ENCODE results near the gene LIF.

The LIF gene

DNA sequence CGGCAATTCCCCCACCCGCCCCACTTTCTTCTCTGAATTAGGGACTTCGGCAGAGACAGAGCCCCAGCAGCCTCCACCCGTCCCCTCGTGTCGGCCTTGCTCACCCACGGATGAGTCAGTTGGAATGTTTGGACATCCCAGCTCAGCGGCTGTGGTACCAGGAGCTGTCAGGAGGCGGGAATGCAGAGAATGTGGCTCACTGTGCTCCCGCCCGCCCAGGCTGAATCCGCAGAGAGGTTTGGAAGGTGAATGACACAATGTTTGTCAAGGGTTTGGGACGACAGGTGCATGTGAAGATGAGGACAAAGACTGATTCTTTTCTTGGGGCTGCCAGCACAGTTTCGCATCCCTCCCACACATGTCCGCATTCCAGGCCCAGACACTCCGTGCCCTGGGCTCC is 39.6 kb downstream of the LIF start:
- Histone ChIP-seq H3K27me3 (replicated peaks; ENCODE audit: control insufficient read depth, insufficient read depth, low read length) (no peaks in the 10 kb centered on the region), H3K36me3 (ENCODE audit: control insufficient read depth, insufficient read depth, low read length) (no peaks in the 10 kb centered on the region), H3K4me3 (replicated peaks; ENCODE audit: low read depth, low read length) (no peak overlapping the region)
- TF ChIP-seq, protein P1, sequence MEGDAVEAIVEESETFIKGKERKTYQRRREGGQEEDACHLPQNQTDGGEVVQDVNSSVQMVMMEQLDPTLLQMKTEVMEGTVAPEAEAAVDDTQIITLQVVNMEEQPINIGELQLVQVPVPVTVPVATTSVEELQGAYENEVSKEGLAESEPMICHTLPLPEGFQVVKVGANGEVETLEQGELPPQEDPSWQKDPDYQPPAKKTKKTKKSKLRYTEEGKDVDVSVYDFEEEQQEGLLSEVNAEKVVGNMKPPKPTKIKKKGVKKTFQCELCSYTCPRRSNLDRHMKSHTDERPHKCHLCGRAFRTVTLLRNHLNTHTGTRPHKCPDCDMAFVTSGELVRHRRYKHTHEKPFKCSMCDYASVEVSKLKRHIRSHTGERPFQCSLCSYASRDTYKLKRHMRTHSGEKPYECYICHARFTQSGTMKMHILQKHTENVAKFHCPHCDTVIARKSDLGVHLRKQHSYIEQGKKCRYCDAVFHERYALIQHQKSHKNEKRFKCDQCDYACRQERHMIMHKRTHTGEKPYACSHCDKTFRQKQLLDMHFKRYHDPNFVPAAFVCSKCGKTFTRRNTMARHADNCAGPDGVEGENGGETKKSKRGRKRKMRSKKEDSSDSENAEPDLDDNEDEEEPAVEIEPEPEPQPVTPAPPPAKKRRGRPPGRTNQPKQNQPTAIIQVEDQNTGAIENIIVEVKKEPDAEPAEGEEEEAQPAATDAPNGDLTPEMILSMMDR (IDR thresholded peaks at IDR 0.05; ENCODE audit: insufficient read depth, low read length, poor library complexity, severe bottlenecking): no peak
- no peak for DNase-seq (ENCODE audit: extremely low read depth, insufficient read length)

DNA sequence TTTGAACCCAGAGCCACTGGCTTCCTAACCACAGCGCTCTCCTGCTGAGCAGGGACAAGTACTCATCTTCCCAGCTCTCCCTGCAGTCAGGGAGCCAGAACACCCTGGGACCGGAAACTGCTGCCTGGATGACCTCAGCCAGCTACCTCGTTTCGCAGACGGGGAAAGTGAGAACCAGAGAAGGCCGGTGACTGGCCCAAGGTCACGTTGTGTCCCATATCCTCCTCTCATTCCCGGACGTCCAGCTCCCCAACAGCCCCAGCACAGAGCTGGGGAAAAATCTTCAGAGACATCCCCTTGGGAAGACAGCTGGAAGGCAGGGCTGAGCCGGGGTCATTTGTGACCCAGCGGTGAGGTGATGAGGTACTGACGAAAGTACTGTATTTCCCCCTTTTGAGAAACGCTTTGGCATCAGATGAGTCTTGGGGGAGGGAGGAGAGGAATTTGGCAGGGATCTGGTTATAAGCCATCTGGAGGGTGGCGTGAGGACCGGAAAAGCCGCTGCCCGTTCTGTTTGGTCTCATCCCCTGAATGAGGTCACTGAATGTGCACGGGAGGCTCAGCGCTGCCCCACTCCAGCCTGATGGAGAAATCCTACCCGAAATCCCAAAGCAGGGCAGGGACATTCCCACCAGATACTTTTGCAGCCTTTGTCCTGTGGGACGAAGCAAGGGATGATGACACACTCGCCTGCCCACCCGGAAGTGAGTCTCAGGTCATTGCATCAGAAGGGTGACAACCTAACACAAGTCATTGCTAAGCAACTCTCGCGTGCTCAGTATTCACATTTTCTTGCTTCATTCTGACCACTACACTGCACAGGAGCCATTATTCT is 41.1 kb downstream of the LIF start:
- no peak for DNase-seq (ENCODE audit: extremely low read depth, insufficient read length)
- no peak overlapping the region for H3K4me3 ChIP-seq (replicated peaks; ENCODE audit: low read depth, low read length)
- H3K36me3 ChIP-seq (ENCODE audit: control insufficient read depth, insufficient read depth, low read length): no peaks in the 10 kb centered on the region
- TF ChIP-seq, protein P1 (IDR thresholded peaks at IDR 0.05; ENCODE audit: insufficient read depth, low read length, poor library complexity, severe bottlenecking): no peak
- H3K27me3 ChIP-seq (replicated peaks; ENCODE audit: control insufficient read depth, insufficient read depth, low read length): no peaks in the 10 kb centered on the region

DNA sequence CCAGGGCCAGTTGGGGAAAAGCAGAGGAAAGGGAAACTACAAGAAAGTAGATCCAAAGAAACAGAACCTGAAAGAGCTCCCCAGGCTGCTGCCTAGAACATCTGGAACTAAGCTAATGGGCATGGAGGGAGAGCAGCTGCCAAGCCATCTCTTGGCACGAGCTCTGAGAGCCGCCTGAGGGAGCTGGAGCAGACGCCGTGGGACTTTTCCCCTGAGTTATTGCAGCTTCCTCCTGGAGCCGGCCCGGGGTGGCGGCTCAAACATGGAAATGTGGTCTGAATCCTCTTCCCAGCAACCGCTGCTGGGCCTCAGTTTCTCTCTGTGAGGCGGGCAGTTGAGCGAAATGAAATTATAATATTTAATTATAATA is 41.8 kb downstream of the LIF start:
- Histone ChIP-seq H3K27me3 (replicated peaks; ENCODE audit: control insufficient read depth, insufficient read depth, low read length) (no peaks in the 10 kb centered on the region), H3K4me3 (replicated peaks; ENCODE audit: low read depth, low read length) (no peak overlapping the region), H3K36me3 (ENCODE audit: control insufficient read depth, insufficient read depth, low read length) (no peaks in the 10 kb centered on the region)
- TF ChIP-seq, protein P1 (IDR thresholded peaks at IDR 0.05; ENCODE audit: insufficient read depth, low read length, poor library complexity, severe bottlenecking): no peak
- no peak for DNase-seq (ENCODE audit: extremely low read depth, insufficient read length)

DNA sequence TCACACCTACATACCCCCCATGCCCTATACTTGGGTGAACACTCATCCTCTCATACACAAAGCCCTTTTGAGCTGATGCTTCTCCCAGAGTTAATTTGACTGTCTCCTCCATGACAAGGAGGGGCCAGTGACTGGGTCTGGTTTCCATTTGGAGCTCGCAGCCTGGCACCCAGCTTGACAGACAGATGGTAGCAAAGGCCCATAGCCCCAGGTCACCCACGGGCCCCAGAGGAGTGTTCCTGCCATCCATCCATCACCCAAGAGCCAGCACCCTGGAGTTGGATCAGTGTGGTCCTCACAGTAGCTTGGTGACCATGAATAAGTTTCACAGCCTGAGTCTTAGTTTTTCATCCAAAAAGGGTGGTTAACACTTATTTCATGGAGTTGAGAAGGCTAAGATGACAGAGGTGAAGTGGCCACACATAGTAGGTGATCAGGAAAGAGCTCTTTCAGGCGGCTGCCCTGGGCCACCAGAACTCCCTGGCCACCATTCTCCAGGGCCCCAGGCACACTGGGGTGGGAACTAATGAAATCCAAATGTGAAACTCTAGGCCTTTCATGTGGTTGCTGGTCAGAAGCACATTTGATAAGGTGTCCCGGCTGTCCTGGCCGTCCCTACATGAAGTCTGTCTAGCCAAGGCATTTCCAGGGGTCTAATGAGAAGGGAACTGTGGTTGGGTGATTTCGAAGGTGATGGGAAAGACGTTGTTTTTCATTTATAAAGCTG is 42.4 kb downstream of the LIF start:
- TF ChIP-seq, protein P1 (IDR thresholded peaks at IDR 0.05; ENCODE audit: insufficient read depth, low read length, poor library complexity, severe bottlenecking): no peak
- no peak for DNase-seq (ENCODE audit: extremely low read depth, insufficient read length)
- H3K27me3 ChIP-seq (replicated peaks; ENCODE audit: control insufficient read depth, insufficient read depth, low read length): no peaks in the 10 kb centered on the region
- H3K4me3 ChIP-seq (replicated peaks; ENCODE audit: low read depth, low read length): no peak overlapping the region
- H3K36me3 ChIP-seq (ENCODE audit: control insufficient read depth, insufficient read depth, low read length): no peaks in the 10 kb centered on the region

DNA sequence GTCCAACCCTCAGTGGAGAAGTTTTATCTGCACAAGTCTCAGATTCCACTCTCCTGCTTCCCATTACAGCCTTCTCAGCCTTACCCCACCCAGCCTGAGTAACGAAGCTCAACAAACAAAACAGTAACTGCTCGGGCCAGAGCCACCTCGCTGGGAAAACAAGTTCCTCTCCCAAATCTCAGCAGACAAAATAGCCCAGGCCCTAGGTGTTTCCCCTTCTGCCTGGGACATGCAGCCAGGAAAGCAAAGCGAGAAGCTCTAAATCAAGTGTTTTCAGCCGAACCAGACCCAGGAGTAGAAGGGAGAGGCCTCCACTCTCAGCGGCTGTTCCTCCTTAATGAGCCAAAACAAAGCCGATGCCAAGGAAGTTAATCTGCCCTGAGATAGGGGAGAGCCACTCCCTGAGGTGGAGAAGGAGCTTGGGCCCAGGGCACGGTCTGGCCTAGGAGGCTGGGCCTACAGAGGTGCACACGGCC is 44.0 kb downstream of the LIF start:
- no peaks in the 10 kb centered on the region for H3K27me3 ChIP-seq (replicated peaks; ENCODE audit: control insufficient read depth, insufficient read depth, low read length)
- TF ChIP-seq, protein P1 (IDR thresholded peaks at IDR 0.05; ENCODE audit: insufficient read depth, low read length, poor library complexity, severe bottlenecking): no peak
- no peaks in the 10 kb centered on the region for H3K36me3 ChIP-seq (ENCODE audit: control insufficient read depth, insufficient read depth, low read length)
- no peak for DNase-seq (ENCODE audit: extremely low read depth, insufficient read length)
- no peak overlapping the region for H3K4me3 ChIP-seq (replicated peaks; ENCODE audit: low read depth, low read length)
